ENCODE results near the gene CERS4.
"Not testable (repeated sequence)": the region's sequence is repeated elsewhere in the genome, so short reads cannot be mapped to it uniquely, and the experiment has no call there.

The CERS4 gene

GRCh38 chr19:8221161-8221560 is 12.0 kb downstream of the CERS4 start:
- Histone ChIP-seq H3K27ac (no peak overlapping the region), H3K27me3 (no peaks in the 10 kb centered on the region), H3K36me3 (no peaks in the 10 kb centered on the region), H3K4me1 (no peaks in the 10 kb centered on the region), H3K4me3 (no peak overlapping the region), H3K9me3 (no peaks in the 10 kb centered on the region)
- intact Hi-C loops (cut with DNase I; ENCODE audit: low total_unique reads), result no loop called here
- no peak for DNase-seq
- no peak for TF ChIP-seq CTCF (IDR thresholded peaks at IDR 0.05)

GRCh38 chr19:8223442-8223841 is 14.3 kb downstream of the CERS4 start:
- intact Hi-C loops (cut with DNase I; ENCODE audit: low total_unique reads); H3K27ac ChIP-seq; H3K9me3 ChIP-seq; DNase-seq; H3K4me3 ChIP-seq; H3K36me3 ChIP-seq; H3K27me3 ChIP-seq; H3K4me1 ChIP-seq: not testable (repeated sequence)

- H3K36me3 ChIP-seq, result no peaks in the 10 kb centered on the region
- no peaks in the 10 kb centered on the region for H3K9me3 ChIP-seq
- no peak overlapping the region for H3K4me3 ChIP-seq
- H3K27me3 ChIP-seq, result no peaks in the 10 kb centered on the region
- H3K4me1 ChIP-seq, result no peaks in the 10 kb centered on the region
- intact Hi-C loops (cut with DNase I; ENCODE audit: low total_unique reads), result no loop called here
- DNase-seq, result peak in 1 of 2 donors; percentile 32
- no peak overlapping the region for H3K27ac ChIP-seq
- TF ChIP-seq CTCF (IDR thresholded peaks at IDR 0.05), result no peak
Observed at GRCh38 chr19:8224394-8225145, 15.4 kb downstream of the CERS4 start.

GRCh38 chr19:8231073-8231604 is 22.0 kb downstream of the CERS4 start:
- intact Hi-C loops (cut with DNase I; ENCODE audit: low total_unique reads), result no loop called here
- DNase-seq, result no peak
- TF ChIP-seq CTCF (IDR thresholded peaks at IDR 0.05), result no peak
- peaks cover 0 to 11% (median 0%) of the 10 kb centered on the region in 3 donors for H3K36me3 ChIP-seq
- no peaks in the 10 kb centered on the region for H3K4me1 ChIP-seq
- no peak overlapping the region for H3K4me3 ChIP-seq
- H3K27me3 ChIP-seq, result no peaks in the 10 kb centered on the region
- H3K27ac ChIP-seq, result no peak overlapping the region
- peaks cover 0 to 15% (median 13%) of the 10 kb centered on the region in 3 donors for H3K9me3 ChIP-seq

GRCh38 chr19:8233370-8233769 is 24.2 kb downstream of the CERS4 start:
- H3K4me3 ChIP-seq, result no peak overlapping the region
- H3K4me1 ChIP-seq, result no peaks in the 10 kb centered on the region
- peaks cover 0 to 15% (median 13%) of the 10 kb centered on the region in 3 donors for H3K9me3 ChIP-seq
- H3K36me3 ChIP-seq, result peaks cover 0 to 11% (median 0%) of the 10 kb centered on the region in 3 donors
- no peak overlapping the region for H3K27ac ChIP-seq
- no peak for TF ChIP-seq CTCF (IDR thresholded peaks at IDR 0.05)
- no peaks in the 10 kb centered on the region for H3K27me3 ChIP-seq
- DNase-seq, result no peak
- intact Hi-C loops (cut with DNase I; ENCODE audit: low total_unique reads), result no loop called here

GRCh38 chr19:8237026-8237425 is 27.9 kb downstream of the CERS4 start:
- Histone ChIP-seq H3K27ac (no peak overlapping the region), H3K4me1 (peaks cover 0 to 17% (median 10%) of the 10 kb centered on the region in 4 donors), H3K4me3 (no peak overlapping the region), H3K27me3 (no peaks in the 10 kb centered on the region), H3K9me3 (peaks cover 0 to 5% (median 0%) of the 10 kb centered on the region in 3 donors), H3K36me3 (no peaks in the 10 kb centered on the region)
- no peak for DNase-seq
- intact Hi-C loops (cut with DNase I; ENCODE audit: low total_unique reads), result no loop called here
- TF ChIP-seq CTCF (IDR thresholded peaks at IDR 0.05), result no peak

Data from tibial artery (tissue), 4 donors.